ENCODE measurements around the gene GPR75.
"Not testable (repeated sequence)": the region's sequence is repeated elsewhere in the genome, so short reads cannot be mapped to it uniquely, and the experiment has no call there.

GPR75 gene

DNA sequence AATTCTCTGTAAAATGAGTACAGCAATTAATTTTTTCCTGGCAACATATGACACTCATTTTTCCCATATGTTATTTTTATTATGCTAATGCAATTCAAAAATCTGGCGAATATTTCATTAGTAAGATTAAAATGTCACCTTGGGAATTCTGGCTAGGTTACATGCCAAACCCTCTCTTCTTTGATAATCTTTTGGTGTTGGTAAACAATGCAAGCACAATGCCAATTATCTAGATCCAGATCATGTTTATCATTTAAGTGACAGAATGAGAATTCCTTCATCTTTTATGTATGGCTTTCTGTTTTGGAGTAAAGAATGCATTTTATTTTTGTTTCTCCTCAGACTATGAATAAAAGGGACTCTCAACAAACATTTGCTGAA is 33.7 kb downstream of the GPR75 start:
- Histone ChIP-seq H3K4me1 (ENCODE audit: control insufficient read depth, insufficient read depth, low read length) (peaks cover 7% of the 10 kb centered on the region), H3K9me3 (ENCODE audit: control insufficient read depth, insufficient read depth, low read length) (no peaks in the 10 kb centered on the region), H3K27me3 (ENCODE audit: control insufficient read depth, insufficient read depth, low read length) (no peaks in the 10 kb centered on the region), H3K4me3 (ENCODE audit: low read depth, low read length) (no peak overlapping the region), H3K36me3 (ENCODE audit: control insufficient read depth, insufficient read depth, low read length) (no peaks in the 10 kb centered on the region), H3K9ac (ENCODE audit: low read depth, low read length) (no peak overlapping the region)

DNA sequence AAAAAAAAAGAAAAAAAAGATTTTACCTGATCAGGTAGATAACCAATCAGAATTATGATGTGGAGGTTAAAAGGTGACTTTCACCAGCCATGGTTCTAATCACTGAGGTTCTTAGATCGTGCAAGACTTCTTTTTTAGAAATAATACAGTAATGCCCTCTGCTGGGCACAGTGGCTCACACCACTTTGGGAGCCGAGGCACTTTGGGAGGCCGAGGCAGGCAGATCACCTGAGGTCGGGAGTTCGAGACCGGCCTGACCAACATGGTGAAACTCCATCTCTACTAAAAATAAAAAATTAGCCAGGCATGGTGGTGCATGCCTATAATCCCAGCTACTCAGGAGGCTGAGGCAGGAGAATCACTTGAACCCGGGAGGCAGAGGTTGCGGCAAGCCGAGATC is 36.1 kb downstream of the GPR75 start:
- not testable (repeated sequence) for H3K9ac ChIP-seq (ENCODE audit: low read depth, low read length); H3K36me3 ChIP-seq (ENCODE audit: control insufficient read depth, insufficient read depth, low read length); H3K4me1 ChIP-seq (ENCODE audit: control insufficient read depth, insufficient read depth, low read length); H3K27me3 ChIP-seq (ENCODE audit: control insufficient read depth, insufficient read depth, low read length); H3K4me3 ChIP-seq (ENCODE audit: low read depth, low read length); H3K9me3 ChIP-seq (ENCODE audit: control insufficient read depth, insufficient read depth, low read length)

- Histone ChIP-seq H3K4me3 (ENCODE audit: low read depth, low read length) (no peak overlapping the region), H3K4me1 (ENCODE audit: control insufficient read depth, insufficient read depth, low read length) (peaks cover 8% of the 10 kb centered on the region), H3K27me3 (ENCODE audit: control insufficient read depth, insufficient read depth, low read length) (no peaks in the 10 kb centered on the region), H3K9me3 (ENCODE audit: control insufficient read depth, insufficient read depth, low read length) (no peaks in the 10 kb centered on the region), H3K9ac (ENCODE audit: low read depth, low read length) (no peak overlapping the region), H3K36me3 (ENCODE audit: control insufficient read depth, insufficient read depth, low read length) (no peaks in the 10 kb centered on the region)
Measured at GRCh38 chr2:53821810-53822209, 38.0 kb downstream of the GPR75 start.

GRCh38 chr2:53820711-53821110 is 39.1 kb downstream of the GPR75 start:
- Histone ChIP-seq H3K9me3 (ENCODE audit: control insufficient read depth, insufficient read depth, low read length) (no peaks in the 10 kb centered on the region), H3K4me1 (ENCODE audit: control insufficient read depth, insufficient read depth, low read length) (peaks cover 3% of the 10 kb centered on the region), H3K27me3 (ENCODE audit: control insufficient read depth, insufficient read depth, low read length) (no peaks in the 10 kb centered on the region), H3K4me3 (ENCODE audit: low read depth, low read length) (no peak overlapping the region), H3K36me3 (ENCODE audit: control insufficient read depth, insufficient read depth, low read length) (no peaks in the 10 kb centered on the region), H3K9ac (ENCODE audit: low read depth, low read length) (no peak overlapping the region)

DNA sequence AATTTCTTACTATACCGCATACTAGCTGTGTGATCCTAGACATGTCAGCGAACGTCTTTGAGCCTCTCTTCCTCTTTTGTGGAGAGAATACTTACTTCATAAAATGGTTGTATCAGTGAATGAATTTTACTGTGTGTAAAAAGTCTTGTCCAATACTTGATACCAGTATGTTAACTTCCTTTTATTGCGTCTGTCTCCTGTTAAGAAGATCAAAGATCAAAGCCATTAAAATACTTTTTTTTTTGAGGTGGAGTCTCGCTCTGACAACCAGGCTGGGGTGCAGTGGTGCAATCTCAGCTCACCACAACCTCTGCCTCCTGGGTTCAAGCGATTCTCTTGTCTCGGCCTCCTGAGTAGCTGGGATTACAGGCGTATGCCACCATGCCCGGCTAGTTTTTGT is 39.7 kb downstream of the GPR75 start:
- Histone ChIP-seq H3K27me3 (ENCODE audit: control insufficient read depth, insufficient read depth, low read length) (no peaks in the 10 kb centered on the region), H3K36me3 (ENCODE audit: control insufficient read depth, insufficient read depth, low read length) (no peaks in the 10 kb centered on the region), H3K4me3 (ENCODE audit: low read depth, low read length) (no peak overlapping the region), H3K9me3 (ENCODE audit: control insufficient read depth, insufficient read depth, low read length) (no peaks in the 10 kb centered on the region), H3K4me1 (ENCODE audit: control insufficient read depth, insufficient read depth, low read length) (peaks cover 3% of the 10 kb centered on the region), H3K9ac (ENCODE audit: low read depth, low read length) (no peak overlapping the region)

GRCh38 chr2:53819634-53820033 is 40.1 kb downstream of the GPR75 start:
- H3K4me1 ChIP-seq (ENCODE audit: control insufficient read depth, insufficient read depth, low read length), result peaks cover 3% of the 10 kb centered on the region
- no peaks in the 10 kb centered on the region for H3K36me3 ChIP-seq (ENCODE audit: control insufficient read depth, insufficient read depth, low read length)
- no peaks in the 10 kb centered on the region for H3K27me3 ChIP-seq (ENCODE audit: control insufficient read depth, insufficient read depth, low read length)
- no peak overlapping the region for H3K4me3 ChIP-seq (ENCODE audit: low read depth, low read length)
- H3K9ac ChIP-seq (ENCODE audit: low read depth, low read length), result no peak overlapping the region
- no peaks in the 10 kb centered on the region for H3K9me3 ChIP-seq (ENCODE audit: control insufficient read depth, insufficient read depth, low read length)

- no peaks in the 10 kb centered on the region for H3K36me3 ChIP-seq (ENCODE audit: control insufficient read depth, insufficient read depth, low read length)
- H3K27me3 ChIP-seq (ENCODE audit: control insufficient read depth, insufficient read depth, low read length), result no peaks in the 10 kb centered on the region
Measured at GRCh38 chr2:53818854-53819435, 40.8 kb downstream of the GPR75 start.

DNA sequence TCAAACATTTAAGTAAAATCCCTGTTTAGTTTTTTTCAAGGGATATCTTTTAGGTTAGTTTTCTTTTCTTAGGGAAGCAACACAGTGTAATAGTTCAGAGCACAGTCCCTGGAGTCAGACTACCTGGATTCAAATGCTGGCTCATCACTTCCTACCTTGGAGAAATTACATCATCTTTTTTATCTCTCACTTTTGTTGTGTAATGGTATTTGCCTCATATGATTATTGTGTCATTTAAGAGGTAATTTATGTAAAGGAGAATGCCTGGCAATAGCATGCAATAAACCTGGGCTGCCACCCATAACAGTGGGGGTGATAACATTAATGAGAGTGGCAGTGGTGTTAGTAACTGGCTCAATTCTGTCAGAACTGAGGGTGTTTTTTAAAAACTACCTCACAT is 46.6 kb downstream of the GPR75 start:
- Histone ChIP-seq H3K4me3 (ENCODE audit: low read depth, low read length) (no peak overlapping the region), H3K27me3 (ENCODE audit: control insufficient read depth, insufficient read depth, low read length) (no peaks in the 10 kb centered on the region), H3K9me3 (ENCODE audit: control insufficient read depth, insufficient read depth, low read length) (no peaks in the 10 kb centered on the region), H3K36me3 (ENCODE audit: control insufficient read depth, insufficient read depth, low read length) (peaks cover 2% of the 10 kb centered on the region), H3K4me1 (ENCODE audit: control insufficient read depth, insufficient read depth, low read length) (no peaks in the 10 kb centered on the region), H3K9ac (ENCODE audit: low read depth, low read length) (no peak overlapping the region)

More at GRCh38 chr2:53818854-53819435, 40.8 kb downstream of the GPR75 start:
- Histone ChIP-seq H3K9ac (ENCODE audit: low read depth, low read length) (no peak overlapping the region), H3K9me3 (ENCODE audit: control insufficient read depth, insufficient read depth, low read length) (no peaks in the 10 kb centered on the region), H3K4me3 (ENCODE audit: low read depth, low read length) (no peak overlapping the region), H3K4me1 (ENCODE audit: control insufficient read depth, insufficient read depth, low read length) (peaks cover 3% of the 10 kb centered on the region)

- H3K4me1 ChIP-seq (ENCODE audit: control insufficient read depth, insufficient read depth, low read length), result no peaks in the 10 kb centered on the region
- H3K36me3 ChIP-seq (ENCODE audit: control insufficient read depth, insufficient read depth, low read length), result peaks cover 2% of the 10 kb centered on the region
- no peaks in the 10 kb centered on the region for H3K27me3 ChIP-seq (ENCODE audit: control insufficient read depth, insufficient read depth, low read length)
- H3K9ac ChIP-seq (ENCODE audit: low read depth, low read length), result no peak overlapping the region
- no peak overlapping the region for H3K4me3 ChIP-seq (ENCODE audit: low read depth, low read length)
- H3K9me3 ChIP-seq (ENCODE audit: control insufficient read depth, insufficient read depth, low read length), result no peaks in the 10 kb centered on the region
Measured at GRCh38 chr2:53811601-53812000, 48.2 kb downstream of the GPR75 start.

Data from iPS-15b (cell line).